Spleen (tissue), 11 donors: ENCODE data around the gene VWA5B2. TPM values are rescaled to one million over a fixed set of nuclear protein-coding genes. Genes with fewer than 3 reads are reported as not detected.

Source experiments
- DNase-seq: peaks from one replicate; pipeline ENCODE4 v3.0.0-alpha.2; 2020
- H3K27ac ChIP-seq, 8 donors: fragments of 200-600 bp; sonication (generic) in 7 of 8; 1 replicate in 4 of 8; 2 replicates in 4 of 8; pipeline versions ENCODE4 v1.5.0 to v1.8.0; 2016 to 2021; ENCODE audit warnings: inconsistent platforms in 4 of 8, mild to moderate bottlenecking in 4 of 8, moderate library complexity in 1 of 8
- H3K27me3 ChIP-seq, 7 donors: fragments of 200-600 bp; sonication (generic) in 6 of 7; replicated peaks in 1 of 7; 1 replicate in 4 of 7; 2 replicates in 3 of 7; pipeline versions ENCODE4 v1.5.0 to v1.8.0; 2016 to 2021; ENCODE audit warnings: inconsistent platforms in 3 of 7, mild to moderate bottlenecking in 1 of 7
- H3K36me3 ChIP-seq, 6 donors: fragments of 200-600 bp; sonication (generic) in 5 of 6; 1 replicate in 4 of 6; 2 replicates in 2 of 6; pipeline versions ENCODE4 v1.5.0 to v1.8.0; 2016 to 2021; ENCODE audit warnings: inconsistent platforms in 2 of 6
- H3K4me1 ChIP-seq, 6 donors: fragments of 200-600 bp; sonication (generic) in 5 of 6; 1 replicate in 3 of 6; 2 replicates in 3 of 6; pipeline versions ENCODE4 v1.5.0 to v1.8.0; 2016 to 2021; ENCODE audit warnings: inconsistent platforms in 3 of 6
- H3K4me3 ChIP-seq, 8 donors: fragments of 200-600 bp; sonication (generic) in 7 of 8; 1 replicate in 4 of 8; 2 replicates in 4 of 8; pipeline versions ENCODE4 v1.5.0 to v1.8.0; 2016 to 2021; ENCODE audit warnings: inconsistent platforms in 4 of 8, mild to moderate bottlenecking in 4 of 8, moderate library complexity in 2 of 8
- H3K9me3 ChIP-seq, 8 donors: fragments of 200-600 bp; sonication (generic) in 7 of 8; 1 replicate in 4 of 8; 2 replicates in 4 of 8; pipeline versions ENCODE4 v1.5.0 to v1.8.0; 2016 to 2021; ENCODE audit warnings: inconsistent platforms in 4 of 8
- POLR2A ChIP-seq, 3 donors: fragments of 450-650 bp; IDR thresholded peaks; one replicate each; pipeline ENCODE4 v1.5.1; 2017; ENCODE audit warnings: antibody characterized with exemption in 3 of 3, mild to moderate bottlenecking in 1 of 3
- POLR2AphosphoS5 ChIP-seq, 3 donors: sonication (generic); formaldehyde crosslinking; IDR thresholded peaks; one replicate each; pipeline ENCODE4 v1.5.1; 2017; ENCODE audit warnings: antibody characterized with exemption in 3 of 3
- WGBS, 5 donors: extraction: QIAGEN DNeasy Blood & Tissue Kit in 3 of 5; methylation state at CpG; one replicate each; pipeline versions ENCODE4 v1.1.5 to v1.1.7; 2013 to 2018; 5-methylcytosine and 5-hydroxymethylcytosine counted together
- intact Hi-C: fragments of 100-400 bp; cut with DNase I; formaldehyde crosslinking; loops from one replicate; pipeline ENCODE4 v1.15.0; 2023; ENCODE audit warnings: low total_unique reads
- polyA plus RNA-seq, 3 donors: library from polyadenylated mRNA; stranded (reverse); fragments of 200-250 nt; gene quantifications; one replicate each; pipeline ENCODE4 v1.2.1, GENCODE V29; 2013
- total RNA-seq, 7 donors: library from RNA; depleted of rRNA in 3 of 7; stranded (reverse); fragments of >200 nt in 3 of 7; fragmentation: NEBNext Ultra II Directional in 4 of 7; extraction: Animal tissue kit (Norgen Biotek cat#: 25700) in 4 of 7; gene quantifications; one replicate each; pipeline versions ENCODE4 v1.1.0 to v1.2.1, GENCODE V29; 2016 to 2021
- TF ChIP-seq, protein P1 (sequence below), 11 experiments: fragments of 200-600 bp in 7 of 11; fragments of 450-650 bp in 4 of 11; sonication (generic) in 4 of 11; IDR thresholded peaks in 8 of 11; conservative IDR thresholded peaks in 3 of 11; 1 replicate in 7 of 11; 2 replicates in 4 of 11; pipeline versions ENCODE4 v1.4.0 to v1.8.0; 2016 to 2021; ENCODE audit warnings: antibody characterized with exemption in 11 of 11, inconsistent platforms in 4 of 11, mild to moderate bottlenecking in 1 of 11
- donor health status: healthy with polysubstance abuse.
- donor health status: DM: no; HTN: no; CAD: no; lungs with moderate emphysema.
- donor health status: DM: no; HTN: no; CAD: no.
- donor health status: Bipolar disorder and iron deficiency.
- donor health status: healthy.
- donor health status: DM: no; HTN: no; CAD: no.
- donor health status: DM: yes; HTN: yes; CAD: no.

VWA5B2 gene
- total and polyA plus RNA-seq, 10 donors = 0.02 to 0.68 (median 0.08) TPM; not detected in 5

DNA sequence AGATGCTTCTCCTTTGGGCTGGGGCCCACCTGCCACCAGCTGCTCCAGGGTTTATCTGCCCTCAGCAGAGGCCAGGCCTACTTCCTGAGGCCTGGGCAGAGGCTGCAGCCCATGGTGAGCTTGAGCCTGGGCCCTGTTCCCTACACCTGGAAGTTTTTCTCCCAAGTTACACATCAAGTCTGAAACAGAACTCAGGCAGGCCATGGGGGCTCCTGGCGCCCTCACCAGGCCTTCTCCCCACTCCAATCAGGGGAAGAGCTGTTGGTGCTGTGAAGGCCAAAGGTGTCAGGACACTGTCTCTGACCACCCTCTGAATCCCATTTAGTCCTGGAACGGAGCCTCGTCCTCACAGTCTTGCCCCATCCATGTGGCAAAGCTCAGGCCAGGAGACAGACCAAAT lies 7.3 kb downstream of the VWA5B2 start:
- Histone ChIP-seq H3K27me3 (peaks cover 0 to 50% (median 13%) of the 10 kb centered on the region in 7 donors), H3K9me3 (no peaks in the 10 kb centered on the region), H3K36me3 (peaks cover 0 to 6% (median 0%) of the 10 kb centered on the region in 6 donors), H3K4me1 (peaks cover 0 to 9% (median 6%) of the 10 kb centered on the region in 6 donors), H3K4me3 (no peak overlapping the region), H3K27ac (no peak overlapping the region)
- no peak for TF ChIP-seq POLR2A (IDR thresholded peaks at IDR 0.05)
- 75 to 91% (median 84%) methylated on average over 3 of the region's 3 CpGs for WGBS, 5 donors
- intact Hi-C loops = no loop called here
- DNase-seq = no peak

DNA sequence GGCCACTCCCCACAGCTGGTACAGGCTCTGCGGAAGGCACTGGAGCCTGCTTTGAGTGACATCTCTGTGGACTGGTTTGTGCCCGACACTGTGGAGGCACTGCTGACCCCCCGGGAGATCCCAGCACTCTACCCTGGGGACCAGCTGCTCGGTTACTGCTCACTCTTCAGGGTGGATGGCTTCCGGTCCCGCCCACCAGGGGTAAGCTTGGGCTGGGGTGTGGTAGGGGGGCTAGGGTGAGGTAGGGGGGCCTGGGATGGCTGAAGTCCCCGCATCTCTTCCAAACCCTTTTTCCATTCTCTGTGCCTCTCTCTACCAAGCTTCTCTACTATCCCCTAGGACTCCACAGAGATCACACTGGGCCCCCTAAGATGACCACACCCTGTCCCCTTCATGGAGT lies 7.8 kb downstream of the VWA5B2 start:
- peaks cover 0 to 13% (median 8%) of the 10 kb centered on the region in 6 donors for H3K4me1 ChIP-seq
- no peak overlapping the region for H3K4me3 ChIP-seq
- H3K27me3 ChIP-seq = peaks cover 0 to 44% (median 7%) of the 10 kb centered on the region in 7 donors
- peaks cover 0 to 11% (median 2%) of the 10 kb centered on the region in 6 donors for H3K36me3 ChIP-seq
- no peak overlapping the region for H3K27ac ChIP-seq
- 74 to 90% (median 75%) methylated on average over 7 of the region's 7 CpGs for WGBS, 5 donors
- H3K9me3 ChIP-seq = no peaks in the 10 kb centered on the region
- intact Hi-C loops = no loop called here
- DNase-seq = no peak
- TF ChIP-seq POLR2A (IDR thresholded peaks at IDR 0.05) = no peak
- no peak for TF ChIP-seq POLR2AphosphoS5 (IDR thresholded peaks at IDR 0.05)
- TF ChIP-seq, protein P1, sequence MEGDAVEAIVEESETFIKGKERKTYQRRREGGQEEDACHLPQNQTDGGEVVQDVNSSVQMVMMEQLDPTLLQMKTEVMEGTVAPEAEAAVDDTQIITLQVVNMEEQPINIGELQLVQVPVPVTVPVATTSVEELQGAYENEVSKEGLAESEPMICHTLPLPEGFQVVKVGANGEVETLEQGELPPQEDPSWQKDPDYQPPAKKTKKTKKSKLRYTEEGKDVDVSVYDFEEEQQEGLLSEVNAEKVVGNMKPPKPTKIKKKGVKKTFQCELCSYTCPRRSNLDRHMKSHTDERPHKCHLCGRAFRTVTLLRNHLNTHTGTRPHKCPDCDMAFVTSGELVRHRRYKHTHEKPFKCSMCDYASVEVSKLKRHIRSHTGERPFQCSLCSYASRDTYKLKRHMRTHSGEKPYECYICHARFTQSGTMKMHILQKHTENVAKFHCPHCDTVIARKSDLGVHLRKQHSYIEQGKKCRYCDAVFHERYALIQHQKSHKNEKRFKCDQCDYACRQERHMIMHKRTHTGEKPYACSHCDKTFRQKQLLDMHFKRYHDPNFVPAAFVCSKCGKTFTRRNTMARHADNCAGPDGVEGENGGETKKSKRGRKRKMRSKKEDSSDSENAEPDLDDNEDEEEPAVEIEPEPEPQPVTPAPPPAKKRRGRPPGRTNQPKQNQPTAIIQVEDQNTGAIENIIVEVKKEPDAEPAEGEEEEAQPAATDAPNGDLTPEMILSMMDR (IDR thresholded peaks at IDR 0.05 in 8 of 11, conservative IDR thresholded peaks at IDR 0.05 in 3 of 11) = no peak

DNA sequence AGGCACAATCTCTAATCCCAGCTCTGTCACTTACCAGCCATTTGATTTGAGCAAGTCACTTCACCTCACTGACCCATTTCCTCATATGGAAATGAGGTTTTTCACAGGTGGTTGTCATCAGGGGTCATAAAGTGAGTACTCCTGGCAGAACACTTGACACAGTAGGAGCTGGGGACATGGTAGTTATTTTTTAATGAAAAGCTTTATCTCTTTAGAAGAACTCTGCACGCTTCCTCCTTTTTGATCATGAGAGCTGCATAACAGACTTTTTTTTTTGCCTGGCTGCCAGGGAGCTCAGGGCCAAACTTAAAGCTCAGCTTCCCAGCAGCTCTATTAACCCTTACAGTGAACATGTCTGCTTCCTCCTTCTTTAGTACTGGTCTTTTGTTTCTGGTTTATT lies 8.4 kb downstream of the VWA5B2 start:
- no peak for TF ChIP-seq POLR2A (IDR thresholded peaks at IDR 0.05)
- TF ChIP-seq POLR2AphosphoS5 (IDR thresholded peaks at IDR 0.05) = no peak
- TF ChIP-seq, protein P1 (IDR thresholded peaks at IDR 0.05 in 8 of 11, conservative IDR thresholded peaks at IDR 0.05 in 3 of 11) = no peak
- Histone ChIP-seq H3K4me1 (peaks cover 0 to 13% (median 8%) of the 10 kb centered on the region in 6 donors), H3K27ac (no peak overlapping the region), H3K9me3 (no peaks in the 10 kb centered on the region), H3K4me3 (no peak overlapping the region), H3K36me3 (peaks cover 0 to 17% (median 8%) of the 10 kb centered on the region in 6 donors), H3K27me3 (peaks cover 0 to 38% (median 5%) of the 10 kb centered on the region in 7 donors)
- intact Hi-C loops = no loop called here
- 24 to 38% (median 30%) methylated on average over 1 of the region's 1 CpG for WGBS, 5 donors
- no peak for DNase-seq

DNA sequence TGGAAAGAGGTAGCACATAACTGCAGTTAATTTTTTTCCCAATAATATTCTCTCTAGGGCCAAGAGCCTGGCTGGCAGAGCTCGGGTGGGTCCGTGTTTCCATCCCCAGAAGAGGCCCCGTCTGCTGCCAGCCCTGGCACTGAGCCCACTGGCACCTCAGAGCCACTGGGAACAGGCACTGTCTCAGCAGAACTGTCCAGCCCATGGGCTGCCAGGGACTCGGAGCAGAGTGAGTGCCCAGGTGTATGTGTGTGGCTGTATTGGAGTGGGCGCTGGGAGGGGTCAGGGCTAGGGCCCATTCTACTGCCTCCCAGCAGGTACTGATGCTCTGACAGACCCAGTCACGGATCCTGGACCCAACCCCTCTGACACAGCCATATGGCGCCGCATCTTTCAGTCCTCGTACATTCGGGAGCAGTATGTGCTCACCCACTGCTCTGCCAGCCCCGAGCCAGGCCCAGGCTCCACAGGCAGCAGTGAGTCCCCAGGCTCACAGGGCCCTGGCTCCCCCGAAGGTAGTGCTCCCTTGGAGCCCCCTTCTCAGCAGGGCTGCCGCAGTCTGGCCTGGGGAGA lies 8.9 kb downstream of the VWA5B2 start:
- TF ChIP-seq POLR2AphosphoS5 (IDR thresholded peaks at IDR 0.05) (peak in 1 of 3 donors; percentile 16), POLR2A (IDR thresholded peaks at IDR 0.05) (no peak)
- TF ChIP-seq, protein P1 (IDR thresholded peaks at IDR 0.05 in 8 of 11, conservative IDR thresholded peaks at IDR 0.05 in 3 of 11) = no peak
- Histone ChIP-seq H3K4me1 (peaks cover 0 to 13% (median 8%) of the 10 kb centered on the region in 6 donors), H3K27ac (no peak overlapping the region), H3K36me3 (peaks cover 0 to 23% (median 14%) of the 10 kb centered on the region in 6 donors), H3K4me3 (no peak overlapping the region), H3K27me3 (peaks cover 0 to 33% (median 0%) of the 10 kb centered on the region in 7 donors), H3K9me3 (no peaks in the 10 kb centered on the region)
- 75 to 85% (median 84%) methylated on average over 9 to 13 of the region's 13 CpGs for WGBS, 5 donors
- no peak for DNase-seq
- intact Hi-C loops = no loop called here
